ENCODE data around the gene ERICH4.

DNA sequence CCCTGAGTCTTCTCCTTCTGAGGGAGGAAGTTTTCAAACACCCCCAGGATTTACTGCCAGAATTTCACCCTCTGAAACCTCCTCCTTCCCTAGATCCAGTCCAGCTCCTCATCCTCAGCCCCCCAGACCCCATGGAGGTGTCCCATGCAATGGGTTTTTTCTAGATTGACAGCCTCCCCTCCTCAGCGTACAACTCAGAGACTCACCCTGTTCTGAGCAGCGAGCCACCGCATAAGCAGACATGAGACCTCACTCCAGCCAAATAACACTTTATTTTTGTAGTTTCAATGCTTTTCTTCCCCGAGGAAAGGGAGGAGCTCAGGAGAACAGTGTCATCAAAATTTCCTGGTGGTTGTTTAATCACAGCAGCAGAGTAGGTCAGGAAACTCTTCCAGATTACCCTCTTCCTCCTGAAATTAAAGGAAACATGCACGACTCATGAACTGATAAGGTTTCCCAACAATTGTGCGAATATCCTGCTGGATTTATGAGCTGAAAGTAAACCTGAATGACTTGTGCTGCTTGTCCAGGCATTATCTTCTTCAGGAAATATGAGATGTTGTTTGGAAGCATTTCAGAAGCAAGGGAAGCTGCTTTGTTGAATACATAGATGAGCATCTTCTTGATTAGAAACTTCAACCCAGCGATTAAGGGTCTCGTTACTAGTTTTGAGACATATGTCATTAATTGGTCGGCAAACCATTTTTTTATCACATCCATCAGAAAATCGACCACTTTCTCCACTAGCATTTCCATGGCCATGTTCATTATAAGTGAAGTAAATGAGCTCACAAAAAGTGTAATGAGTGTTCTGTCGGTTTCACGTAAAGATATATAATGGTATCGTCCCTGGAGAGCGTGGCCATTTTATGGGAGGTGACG, 36.2 kb downstream of the ERICH4 start:
- TF ChIP-seq, protein P1, sequence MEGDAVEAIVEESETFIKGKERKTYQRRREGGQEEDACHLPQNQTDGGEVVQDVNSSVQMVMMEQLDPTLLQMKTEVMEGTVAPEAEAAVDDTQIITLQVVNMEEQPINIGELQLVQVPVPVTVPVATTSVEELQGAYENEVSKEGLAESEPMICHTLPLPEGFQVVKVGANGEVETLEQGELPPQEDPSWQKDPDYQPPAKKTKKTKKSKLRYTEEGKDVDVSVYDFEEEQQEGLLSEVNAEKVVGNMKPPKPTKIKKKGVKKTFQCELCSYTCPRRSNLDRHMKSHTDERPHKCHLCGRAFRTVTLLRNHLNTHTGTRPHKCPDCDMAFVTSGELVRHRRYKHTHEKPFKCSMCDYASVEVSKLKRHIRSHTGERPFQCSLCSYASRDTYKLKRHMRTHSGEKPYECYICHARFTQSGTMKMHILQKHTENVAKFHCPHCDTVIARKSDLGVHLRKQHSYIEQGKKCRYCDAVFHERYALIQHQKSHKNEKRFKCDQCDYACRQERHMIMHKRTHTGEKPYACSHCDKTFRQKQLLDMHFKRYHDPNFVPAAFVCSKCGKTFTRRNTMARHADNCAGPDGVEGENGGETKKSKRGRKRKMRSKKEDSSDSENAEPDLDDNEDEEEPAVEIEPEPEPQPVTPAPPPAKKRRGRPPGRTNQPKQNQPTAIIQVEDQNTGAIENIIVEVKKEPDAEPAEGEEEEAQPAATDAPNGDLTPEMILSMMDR (IDR thresholded peaks at IDR 0.05; ENCODE audit: borderline replicate concordance, extremely low read depth, low read length, poor library complexity, severe bottlenecking): no peak
- no peak for TF ChIP-seq EZH2 (IDR thresholded peaks at IDR 0.05; ENCODE audit: borderline replicate concordance, low read depth, low read length, severe bottlenecking)

Measured in DND-41 (cell line).